Cardiac fibroblast (primary cell): ENCODE data around the gene MYL7.
A peak's percentile ranks its signal among the peaks of the same experiment; 100 is the strongest.

Experiments used
- DNase-seq, 2 donors: peaks; one replicate each; pipeline versions ENCODE4 v3.0.0 to v3.0.0-alpha.2; 2010; ENCODE audit warnings: low read depth in 2 of 2
- H3K4me3 ChIP-seq, 2 donors: replicated peaks in 1 of 2; 1 replicate in 1 of 2; 2 replicates in 1 of 2; pipeline ENCODE4 v1.5.1; 2011; ENCODE audit warnings: low read depth in 2 of 2, low read length in 2 of 2, mild to moderate bottlenecking in 2 of 2, moderate library complexity in 1 of 2
- TF ChIP-seq, protein P1 (sequence below): IDR thresholded peaks from one replicate; pipeline ENCODE4 v1.5.1; 2011; ENCODE audit warnings: low read depth, mild to moderate bottlenecking, low read length, inconsistent platforms

Gene MYL7

DNA sequence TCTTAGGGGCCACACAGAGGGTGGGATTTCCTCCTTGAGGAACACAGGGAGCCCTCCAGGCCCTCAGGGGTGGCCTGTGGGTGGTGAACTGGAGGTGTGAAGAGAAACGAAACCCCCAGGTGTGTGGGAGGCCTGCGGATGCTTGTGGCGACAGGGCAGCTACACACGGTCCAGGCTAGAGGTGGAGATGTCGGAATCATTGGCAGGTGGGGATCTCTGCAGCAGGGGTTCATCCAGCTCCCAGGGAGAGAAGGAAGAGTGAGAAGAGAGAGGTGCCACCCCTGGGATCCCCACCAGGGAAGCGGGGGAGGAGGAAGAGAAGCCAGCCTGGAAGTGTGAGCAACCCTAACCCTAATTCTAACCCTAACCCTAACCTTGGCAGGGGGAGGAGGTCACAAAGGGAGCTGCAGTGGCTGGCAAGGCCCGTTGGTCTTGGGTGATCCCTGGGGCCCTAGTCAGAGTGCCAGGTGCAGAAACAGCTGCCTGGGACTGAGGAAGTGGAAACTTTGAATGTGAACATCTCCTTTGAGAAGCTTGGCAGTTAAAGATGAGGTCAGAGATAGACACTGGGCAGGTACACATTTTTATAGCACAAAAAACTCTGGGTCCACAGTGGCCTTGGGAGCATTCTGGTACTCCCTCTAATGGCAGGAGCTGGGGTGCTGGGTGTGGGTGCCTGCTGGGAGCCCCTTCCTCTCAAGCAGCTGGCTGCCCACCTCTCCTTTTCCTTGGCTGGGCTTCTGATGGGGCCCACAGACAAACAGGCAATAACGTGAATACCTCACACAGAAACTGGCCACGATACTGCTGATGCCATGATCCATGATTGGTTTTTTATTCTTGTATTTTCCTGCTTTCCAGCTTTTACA is 43.8 kb downstream of the MYL7 start:
- H3K4me3 ChIP-seq, result no peak overlapping the region
- no peak for DNase-seq
- TF ChIP-seq, protein P1, sequence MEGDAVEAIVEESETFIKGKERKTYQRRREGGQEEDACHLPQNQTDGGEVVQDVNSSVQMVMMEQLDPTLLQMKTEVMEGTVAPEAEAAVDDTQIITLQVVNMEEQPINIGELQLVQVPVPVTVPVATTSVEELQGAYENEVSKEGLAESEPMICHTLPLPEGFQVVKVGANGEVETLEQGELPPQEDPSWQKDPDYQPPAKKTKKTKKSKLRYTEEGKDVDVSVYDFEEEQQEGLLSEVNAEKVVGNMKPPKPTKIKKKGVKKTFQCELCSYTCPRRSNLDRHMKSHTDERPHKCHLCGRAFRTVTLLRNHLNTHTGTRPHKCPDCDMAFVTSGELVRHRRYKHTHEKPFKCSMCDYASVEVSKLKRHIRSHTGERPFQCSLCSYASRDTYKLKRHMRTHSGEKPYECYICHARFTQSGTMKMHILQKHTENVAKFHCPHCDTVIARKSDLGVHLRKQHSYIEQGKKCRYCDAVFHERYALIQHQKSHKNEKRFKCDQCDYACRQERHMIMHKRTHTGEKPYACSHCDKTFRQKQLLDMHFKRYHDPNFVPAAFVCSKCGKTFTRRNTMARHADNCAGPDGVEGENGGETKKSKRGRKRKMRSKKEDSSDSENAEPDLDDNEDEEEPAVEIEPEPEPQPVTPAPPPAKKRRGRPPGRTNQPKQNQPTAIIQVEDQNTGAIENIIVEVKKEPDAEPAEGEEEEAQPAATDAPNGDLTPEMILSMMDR, result no peak

DNA sequence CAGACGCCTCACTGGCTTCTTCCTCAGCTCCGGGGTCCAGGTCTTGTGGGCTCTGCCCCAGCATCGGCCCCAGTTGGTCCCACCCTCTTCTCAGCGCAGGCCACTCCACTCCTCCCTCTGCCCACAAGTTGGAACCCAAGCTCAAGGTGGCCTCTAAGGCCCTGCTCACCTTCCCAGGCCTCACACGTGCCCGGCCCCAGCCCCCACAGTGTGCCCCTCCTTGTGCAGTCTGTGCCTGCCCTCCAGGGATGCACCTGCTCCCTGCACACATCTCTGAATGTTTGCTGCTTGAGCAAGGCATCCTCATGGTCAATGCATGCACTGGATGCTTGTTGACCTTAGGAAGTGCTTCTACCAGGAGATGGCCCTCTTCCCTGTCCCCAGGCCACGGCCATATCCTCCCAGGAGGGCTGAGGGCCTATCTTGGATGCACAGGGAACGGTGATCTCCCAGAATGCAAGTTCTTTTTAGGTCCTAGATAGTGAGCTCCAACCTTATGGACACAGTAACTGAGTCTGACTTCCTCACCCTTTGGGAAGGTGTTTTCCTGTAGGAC is 44.7 kb downstream of the MYL7 start:
- H3K4me3 ChIP-seq, result no peak overlapping the region
- TF ChIP-seq, protein P1, result no peak
- no peak for DNase-seq

DNA sequence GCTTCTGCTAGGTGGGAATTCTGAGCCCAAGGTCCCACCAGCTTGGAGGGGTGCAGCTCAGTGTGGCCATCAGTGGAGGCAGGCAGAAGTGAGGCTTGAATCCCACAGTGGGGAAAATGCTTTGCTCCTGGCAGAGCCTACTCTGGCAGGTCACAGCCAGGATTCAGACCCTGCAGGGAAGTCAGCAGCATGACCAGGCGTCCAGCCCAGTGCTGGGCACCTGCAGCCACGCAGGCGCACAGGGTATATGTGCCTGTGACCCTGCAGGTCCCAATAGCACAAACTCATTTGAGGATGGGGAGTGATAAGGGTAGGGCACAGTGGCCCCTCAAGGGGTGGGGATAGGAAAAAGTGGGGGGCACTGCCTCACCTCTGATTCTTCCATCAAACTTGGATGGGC is 45.4 kb downstream of the MYL7 start:
- H3K4me3 ChIP-seq, result no peak overlapping the region
- TF ChIP-seq, protein P1, result no peak
- no peak for DNase-seq

DNA sequence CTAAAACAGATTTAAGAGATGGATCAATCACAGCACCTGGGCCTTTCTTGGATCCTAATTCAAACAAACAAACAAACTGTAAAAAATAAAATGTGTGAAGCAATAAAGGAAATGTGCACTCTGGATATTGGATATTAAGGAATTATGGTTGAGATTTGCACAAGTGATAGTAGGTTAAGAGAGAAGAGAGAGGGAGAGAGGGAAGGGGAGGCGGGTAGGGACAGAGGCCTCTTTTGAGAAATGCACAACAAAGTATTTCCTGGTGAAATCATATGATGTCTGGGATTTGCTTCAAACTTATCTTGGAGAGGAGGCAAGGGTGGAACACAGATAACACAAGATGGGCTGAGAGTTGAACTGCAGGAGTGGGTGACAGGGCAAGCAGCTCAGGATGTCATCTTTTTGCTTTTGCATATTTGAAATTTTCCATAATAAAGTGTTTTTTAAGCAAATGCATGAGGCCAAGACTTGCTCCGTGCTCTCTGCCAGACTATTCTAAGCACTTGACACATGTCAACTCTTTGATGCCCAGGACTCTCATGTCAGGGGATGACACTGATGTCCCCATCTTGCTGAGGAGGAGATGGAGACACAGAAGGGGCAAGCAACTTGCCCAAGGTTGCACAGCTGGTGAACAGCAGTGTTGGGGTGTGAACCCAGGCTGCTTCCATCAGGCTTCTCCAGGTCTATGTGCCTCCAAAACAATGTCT is 46.1 kb downstream of the MYL7 start:
- peak in 1 of 2 donors; percentile 48 for DNase-seq
- H3K4me3 ChIP-seq, result no peak overlapping the region
- TF ChIP-seq, protein P1, result no peak

DNA sequence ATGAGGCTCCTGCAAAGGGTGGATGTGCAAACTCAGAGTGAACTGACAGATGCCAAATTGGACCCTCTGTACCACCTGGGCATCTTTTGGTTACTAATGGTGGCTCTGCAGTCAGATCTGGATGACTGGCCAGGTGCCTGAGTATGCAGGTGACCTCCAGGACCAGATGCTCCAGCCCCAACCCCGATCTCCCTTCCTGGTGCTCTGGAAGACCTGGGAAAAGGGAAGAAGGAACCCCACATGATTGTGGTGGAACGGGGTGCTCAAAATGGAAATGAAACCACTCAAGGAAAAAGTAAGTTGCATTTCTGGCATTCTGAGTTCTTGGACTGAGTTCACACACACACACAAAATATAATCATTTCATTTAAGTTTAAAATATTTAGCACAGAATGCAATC is 46.8 kb downstream of the MYL7 start:
- TF ChIP-seq, protein P1, result no peak
- no peak for DNase-seq

DNA sequence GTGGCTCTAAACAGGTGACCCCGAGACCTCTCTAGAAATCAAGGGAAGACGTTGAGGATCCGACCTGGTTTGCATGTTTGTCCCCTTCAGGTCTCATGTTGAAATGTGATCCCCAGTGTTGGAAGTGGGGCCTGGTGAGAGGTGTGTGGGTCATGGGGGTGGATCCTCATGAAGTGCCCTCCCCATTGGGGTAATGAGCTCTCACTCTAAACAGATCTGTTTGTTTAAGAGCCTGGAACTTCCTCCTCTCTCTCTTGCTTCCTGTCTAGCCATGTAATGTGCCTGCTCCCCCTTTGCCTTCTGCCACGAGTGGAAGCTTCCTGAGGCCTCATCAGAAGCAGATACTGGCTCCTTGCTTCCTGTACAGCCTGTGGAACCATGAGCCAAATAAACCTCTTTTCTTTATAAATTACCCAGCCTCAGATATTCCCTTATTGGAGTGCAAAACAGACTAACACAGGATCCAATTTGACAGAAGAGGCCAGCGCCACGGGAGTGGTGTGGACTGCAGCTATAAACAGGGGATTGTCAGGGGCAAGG is 48.0 kb downstream of the MYL7 start:
- no peak overlapping the region for H3K4me3 ChIP-seq
- DNase-seq, result no peak
- TF ChIP-seq, protein P1, result no peak

More for the DNA sequence above, 46.8 kb downstream of the MYL7 start:
- no peak overlapping the region for H3K4me3 ChIP-seq
